SK-N-MC (cell line): Measurements from ENCODE around the gene TTC7B.

Experiments
- EZH2 ChIP-seq: fragments of 200-600 bp; sonication (generic); IDR thresholded peaks from one replicate; pipeline ENCODE4 v1.6.1; 2017; ENCODE audit warnings: antibody characterized with exemption
- FOXP2 ChIP-seq: optimal IDR thresholded peaks from 2 replicates; pipeline ENCODE3; 2011; ENCODE audit warnings: mild to moderate bottlenecking, moderate library complexity; ENCODE audit not compliant: insufficient read depth; ENCODE audit errors: extremely low read length, control extremely low read depth
- POLR2AphosphoS5 ChIP-seq: IDR thresholded peaks from 2 replicates; pipeline ENCODE4 v1.6.1; 2012; ENCODE audit warnings: mild to moderate bottlenecking, low read depth, low read length, borderline replicate concordance

DNA sequence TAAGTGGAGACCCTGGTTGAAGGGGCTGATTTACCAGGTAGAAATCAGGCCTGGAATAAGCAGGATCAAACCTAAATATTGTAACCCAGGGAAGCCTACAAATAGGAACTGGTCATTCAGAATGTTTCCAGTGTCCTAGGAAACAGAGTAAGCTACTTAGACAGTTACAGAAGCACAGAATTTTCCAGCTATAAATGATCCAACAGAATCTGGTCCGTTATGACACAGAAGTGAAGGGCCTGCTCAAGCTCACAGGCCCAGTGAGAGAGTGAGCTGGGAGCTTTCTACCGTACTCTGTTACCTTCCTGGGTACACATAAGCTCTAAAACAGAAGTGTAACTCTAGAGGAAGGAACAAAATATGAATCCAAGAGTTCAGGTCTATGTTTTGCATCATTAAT is 119.1 kb downstream of the TTC7B start:
- no peak for TF ChIP-seq EZH2
- no peak for TF ChIP-seq POLR2AphosphoS5
- TF ChIP-seq FOXP2, result no peak
